IPS-NIHi11 (cell line): ENCODE data around the gene ZIC5.

ENCODE experiments used
- DNase-seq: peaks from one replicate; pipeline ENCODE4 v3.0.0; 2012; ENCODE audit warnings: mixed read lengths, low spot score

ZIC5 gene

DNA sequence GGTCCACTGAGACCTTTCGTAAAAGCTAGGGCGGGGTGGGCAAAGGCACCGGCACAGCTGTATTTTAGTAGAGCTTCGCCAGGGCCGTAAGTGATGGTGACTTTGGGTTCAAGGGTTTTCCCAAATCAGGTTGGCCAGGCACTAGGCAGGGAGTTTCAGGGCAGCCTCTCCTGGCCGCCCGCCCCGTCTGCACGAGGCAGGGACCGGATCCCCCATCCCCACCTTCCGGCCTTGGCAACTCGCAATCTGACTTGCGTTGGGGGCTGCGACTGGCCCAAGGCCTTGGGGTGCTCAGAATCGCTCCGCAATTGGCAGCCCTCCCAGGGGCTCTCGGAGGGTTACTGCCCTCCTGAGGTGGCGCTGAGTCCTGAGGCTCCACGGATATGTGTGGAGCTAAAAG lies 4.1 kb upstream of the ZIC5 start:
- no peak for DNase-seq

DNA sequence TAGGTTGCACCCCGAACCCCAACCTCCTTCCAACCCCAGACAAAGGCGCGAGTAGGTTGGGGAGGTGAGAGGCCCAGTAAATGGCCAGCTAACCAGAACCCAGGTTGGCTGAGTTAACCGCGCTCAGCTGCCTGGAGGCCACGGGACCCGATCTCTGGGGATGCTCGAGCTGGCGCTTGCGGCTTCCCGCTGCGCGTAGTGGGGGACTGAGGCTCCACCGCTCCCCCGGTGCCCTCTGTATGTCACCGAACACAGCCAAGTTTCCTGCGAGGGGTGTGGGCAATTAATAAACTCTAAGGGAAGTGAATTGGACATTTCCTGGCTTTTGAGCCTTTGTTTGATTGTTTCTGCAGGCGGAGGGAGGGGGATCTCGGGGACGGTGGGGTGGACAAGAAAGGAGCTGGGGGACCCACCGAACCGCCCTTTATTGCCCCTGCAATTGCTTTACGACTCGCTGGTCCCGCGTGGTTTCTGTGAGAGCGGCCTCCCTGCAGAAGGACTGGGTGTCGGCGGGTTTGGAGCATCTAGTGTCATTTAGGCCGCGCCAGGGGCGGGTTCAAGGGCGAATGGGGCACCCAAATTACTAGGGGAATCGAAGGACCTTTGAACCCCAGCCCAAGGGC lies 3.5 kb upstream of the ZIC5 start:
- no peak for DNase-seq

DNA sequence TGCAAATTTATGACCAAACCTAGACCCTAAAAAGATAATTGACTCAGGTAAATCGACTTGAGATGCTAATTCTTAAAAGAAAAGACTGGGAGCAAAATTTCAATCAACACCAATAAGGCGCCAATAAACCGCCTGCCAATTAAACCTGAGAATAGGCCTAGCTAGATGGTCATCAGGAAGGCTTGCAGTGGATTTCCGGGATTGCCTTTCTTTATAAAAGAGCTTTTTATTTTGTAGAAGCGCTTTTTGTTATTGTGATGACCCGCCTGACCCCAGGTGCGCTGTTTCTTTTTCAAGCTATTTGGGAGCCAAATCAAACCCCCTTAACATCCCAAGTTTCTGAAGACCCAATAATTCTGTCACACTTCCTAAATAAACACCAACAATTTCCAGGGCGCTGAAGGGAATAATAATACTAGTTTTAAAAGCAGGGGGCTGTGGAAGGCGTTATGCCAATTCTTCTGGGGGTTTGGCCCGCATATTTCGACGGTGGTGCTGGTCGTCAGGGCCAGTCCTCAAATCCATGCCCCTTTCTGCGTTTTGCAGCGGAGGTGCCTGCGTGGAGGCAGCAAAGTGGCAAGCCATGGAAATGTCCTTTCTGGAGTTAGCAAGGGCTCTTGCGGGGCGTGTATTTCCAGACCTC lies 2.9 kb upstream of the ZIC5 start:
- DNase-seq: no peak

DNA sequence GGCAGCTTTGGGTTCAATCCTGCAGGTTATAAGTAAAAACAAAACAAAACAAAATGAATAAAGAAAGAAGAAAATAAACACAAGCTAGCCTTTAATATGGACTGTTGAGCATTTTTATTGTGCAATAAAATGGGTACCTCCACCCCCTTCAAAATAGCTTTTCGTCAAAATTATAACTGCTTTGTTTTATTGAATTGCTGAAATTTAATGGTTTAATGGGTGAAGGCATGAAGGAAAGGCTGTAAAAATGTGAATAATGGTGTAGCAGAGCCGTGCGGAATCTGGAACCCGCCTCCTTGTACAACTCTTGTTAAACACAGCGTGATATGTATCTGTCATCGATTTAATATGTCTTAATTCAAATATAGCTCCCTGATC lies 2.2 kb upstream of the ZIC5 start:
- DNase-seq: no peak

DNA sequence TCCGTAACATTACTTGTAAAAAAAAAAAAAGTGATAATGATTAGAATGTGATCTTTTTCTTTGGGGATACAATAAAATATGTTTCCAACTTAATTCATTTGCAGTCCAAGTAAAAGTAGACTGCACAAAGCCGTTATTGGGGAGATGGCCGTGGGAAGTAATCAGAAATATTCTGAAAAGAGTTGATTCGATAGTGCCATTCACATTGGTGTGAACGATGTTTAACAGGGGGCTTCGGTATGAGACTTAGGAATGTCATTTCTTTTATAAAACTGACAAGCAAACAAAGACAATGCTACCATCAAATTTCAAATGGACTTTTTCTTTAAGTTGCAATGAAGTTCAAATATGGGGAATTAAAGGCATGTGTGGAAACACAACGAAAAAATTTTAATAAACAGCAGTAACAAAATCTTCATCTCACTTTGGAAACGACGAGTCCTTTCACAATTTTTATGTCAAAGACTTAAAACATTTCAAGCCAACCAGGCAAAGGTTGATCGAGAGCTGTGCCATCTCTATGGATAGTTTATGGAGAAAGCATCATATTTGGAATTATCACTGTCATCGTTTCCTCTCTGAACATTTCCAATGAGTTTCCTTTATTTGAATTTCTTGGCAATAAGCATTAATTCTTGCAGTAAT lies 1.7 kb upstream of the ZIC5 start:
- DNase-seq: no peak

DNA sequence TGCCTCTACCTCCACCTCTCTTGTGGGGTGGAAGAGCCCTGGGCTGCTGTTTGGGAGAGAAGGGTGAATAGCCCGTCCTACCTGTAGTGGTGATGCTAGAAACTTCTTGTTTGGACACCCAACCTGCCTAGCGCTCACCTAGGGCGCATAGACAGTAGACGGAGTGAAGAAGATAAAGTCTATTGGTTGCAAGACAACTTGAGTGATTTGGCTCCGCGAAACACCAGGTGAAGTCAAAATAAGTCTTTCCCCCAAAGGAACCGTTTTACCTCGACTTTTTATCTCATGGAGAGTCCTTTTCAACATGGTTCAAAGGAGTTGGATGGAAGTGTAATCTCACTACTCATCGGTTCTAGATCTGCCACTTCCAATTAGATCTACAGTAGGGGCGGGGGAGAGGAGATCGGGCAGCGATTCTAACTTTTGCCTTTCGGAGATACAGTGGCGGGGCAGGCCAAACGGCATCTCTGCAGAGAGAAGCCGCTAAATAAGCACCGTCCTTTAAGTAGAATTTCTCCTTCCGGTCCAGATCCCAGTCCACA lies 694 bp upstream of the ZIC5 start:
- no peak for DNase-seq

DNA sequence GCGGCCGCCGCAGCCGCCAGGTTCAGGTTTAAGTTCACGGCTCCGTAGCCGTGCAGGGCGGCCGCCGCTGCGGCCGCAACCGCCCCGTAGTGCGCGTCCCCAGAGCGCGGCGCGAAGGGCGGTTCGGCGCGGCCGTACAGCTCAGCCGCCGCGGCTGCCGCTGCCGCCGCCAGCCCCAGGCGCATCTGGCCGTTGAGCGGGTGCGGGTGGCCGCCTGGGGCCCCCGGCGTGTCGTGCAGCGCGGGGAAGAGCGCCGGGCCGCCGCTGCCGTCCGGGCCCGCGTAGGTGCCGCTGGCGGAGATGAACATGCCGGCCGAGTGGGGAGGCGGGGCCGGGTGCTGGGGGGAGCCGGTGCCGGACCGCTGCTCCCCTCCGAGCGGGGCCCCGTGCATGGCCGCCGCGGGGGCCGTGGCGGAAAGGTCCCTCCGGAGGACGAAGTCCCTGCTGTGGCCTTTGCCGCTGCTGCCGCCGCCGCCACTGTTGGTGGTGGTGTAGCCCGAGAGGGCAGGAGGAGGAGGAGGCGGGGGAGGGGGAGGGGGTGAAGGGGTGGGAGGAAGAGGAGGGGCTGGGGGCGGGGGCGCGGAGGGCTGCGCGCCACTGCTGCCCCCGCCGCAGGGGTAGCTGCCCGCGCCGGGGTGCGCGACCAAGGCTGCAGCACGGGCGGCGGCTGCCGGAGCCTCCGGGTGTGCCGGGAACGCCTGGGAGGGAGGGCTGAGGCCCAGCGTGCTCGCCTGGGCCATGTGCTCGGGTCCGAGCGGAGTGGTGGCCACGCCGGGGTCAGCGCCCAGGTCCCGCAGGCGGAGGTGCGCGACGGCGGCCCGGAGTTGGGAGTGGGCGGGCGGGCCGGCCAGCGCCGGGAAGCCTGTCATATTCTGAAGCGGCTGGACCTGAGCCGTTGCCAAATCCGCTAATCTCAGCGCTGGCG lies 654 bp downstream of the ZIC5 start:
- peak; percentile 64 for DNase-seq

DNA sequence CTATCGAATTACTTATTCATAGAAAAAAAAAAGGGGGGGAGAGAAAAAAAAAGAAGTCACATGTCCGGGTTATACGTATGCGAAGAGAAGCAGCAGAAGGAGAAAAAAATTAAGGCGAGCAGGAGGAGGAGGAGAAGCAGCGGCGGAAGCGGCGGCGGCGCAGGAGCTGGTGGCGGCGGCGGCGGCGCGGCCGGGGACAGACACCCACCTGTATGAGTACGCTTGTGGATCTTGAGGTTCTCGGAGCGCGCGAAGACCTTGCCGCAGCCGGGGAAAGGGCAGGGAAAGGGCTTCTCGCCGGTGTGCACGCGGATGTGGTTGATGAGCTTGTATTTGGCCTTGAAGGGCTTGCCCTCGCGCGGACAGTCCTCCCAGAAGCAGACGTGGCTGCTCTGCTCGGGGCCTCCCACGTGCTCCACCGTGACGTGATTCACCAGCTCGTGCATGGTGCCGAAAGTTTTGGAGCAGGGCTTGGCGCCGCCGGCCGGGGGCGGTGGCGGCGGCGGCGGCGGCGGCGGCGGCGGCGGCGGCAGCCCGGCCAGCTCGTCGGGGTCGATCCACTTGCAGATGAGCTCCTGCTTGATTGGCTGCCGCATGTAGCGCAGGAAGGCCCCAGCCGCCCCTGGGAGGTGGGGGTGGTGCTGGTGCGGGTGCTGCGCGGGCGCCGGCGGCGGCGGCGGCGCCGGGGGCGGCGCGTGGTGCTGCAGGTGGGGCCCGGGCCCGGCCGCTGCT lies 1.5 kb downstream of the ZIC5 start:
- peak; percentile 83 for DNase-seq

DNA sequence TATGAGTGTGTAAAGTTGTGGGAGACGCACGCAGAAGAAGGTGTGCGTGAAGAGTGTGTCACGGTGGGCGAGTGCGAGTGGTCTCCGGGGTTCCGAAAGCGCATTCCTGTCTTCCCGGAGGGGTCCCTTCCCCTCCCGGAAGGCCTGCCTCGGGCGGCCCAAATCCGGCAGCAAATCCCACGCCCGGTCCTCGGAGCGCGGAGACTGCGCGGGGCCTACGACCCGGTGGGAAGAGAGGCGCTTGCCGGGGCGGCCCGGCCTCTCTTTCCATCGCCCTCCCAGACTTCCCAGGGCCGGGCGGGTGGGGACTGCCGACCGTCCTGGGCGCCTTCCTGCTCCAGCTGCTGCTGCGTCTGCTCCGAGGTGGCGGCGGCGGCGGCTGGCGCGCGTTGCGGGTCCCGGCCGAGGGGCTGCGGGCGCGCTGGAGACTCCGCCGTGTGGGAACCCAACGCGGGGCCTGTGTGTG lies 2.1 kb downstream of the ZIC5 start:
- no peak for DNase-seq

DNA sequence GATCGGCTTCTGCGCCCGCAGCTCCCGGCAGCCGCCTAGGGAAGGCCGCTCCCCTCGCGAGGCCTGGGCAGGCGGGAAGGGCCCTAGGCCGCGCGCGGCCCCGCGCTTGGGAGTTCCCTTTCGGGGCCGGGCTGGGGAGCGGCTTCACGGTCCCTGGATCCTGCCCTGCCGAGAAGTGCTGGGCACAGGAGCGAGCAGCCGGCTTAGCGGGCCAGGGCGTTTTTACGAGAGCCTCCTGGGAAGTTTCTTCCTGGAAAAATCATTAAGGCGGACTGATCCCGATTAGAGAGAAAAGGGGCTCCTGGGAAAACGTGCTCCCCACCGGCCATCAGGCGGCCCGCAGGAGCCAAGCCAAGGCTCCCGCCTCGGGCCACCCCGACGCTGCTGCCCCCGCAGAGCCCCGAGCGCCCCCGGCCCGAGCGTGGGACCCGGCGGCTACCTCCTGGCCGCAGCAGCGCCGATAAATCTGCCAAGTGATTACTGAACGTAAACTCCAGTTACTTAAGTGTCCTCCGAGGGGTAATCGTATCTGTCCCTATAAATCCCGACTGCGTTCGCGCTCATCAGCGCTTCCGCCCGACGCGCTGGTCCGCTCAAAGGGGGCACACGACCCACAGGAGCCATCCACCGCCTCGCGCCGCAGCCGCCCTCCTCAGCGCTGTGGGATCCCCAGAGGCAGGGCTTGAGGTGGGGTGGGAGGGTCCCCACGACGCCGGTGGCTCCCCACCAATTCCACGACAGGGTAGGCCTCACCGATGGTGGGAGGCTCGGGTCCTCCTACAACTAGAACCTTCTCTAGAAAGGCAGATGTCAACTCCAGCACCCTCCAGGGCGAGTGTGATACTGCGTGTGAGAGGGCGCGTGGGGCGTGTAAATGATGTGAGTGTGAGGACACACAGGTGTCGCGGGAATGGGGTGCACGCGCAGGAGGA lies 2.8 kb downstream of the ZIC5 start:
- no peak for DNase-seq

DNA sequence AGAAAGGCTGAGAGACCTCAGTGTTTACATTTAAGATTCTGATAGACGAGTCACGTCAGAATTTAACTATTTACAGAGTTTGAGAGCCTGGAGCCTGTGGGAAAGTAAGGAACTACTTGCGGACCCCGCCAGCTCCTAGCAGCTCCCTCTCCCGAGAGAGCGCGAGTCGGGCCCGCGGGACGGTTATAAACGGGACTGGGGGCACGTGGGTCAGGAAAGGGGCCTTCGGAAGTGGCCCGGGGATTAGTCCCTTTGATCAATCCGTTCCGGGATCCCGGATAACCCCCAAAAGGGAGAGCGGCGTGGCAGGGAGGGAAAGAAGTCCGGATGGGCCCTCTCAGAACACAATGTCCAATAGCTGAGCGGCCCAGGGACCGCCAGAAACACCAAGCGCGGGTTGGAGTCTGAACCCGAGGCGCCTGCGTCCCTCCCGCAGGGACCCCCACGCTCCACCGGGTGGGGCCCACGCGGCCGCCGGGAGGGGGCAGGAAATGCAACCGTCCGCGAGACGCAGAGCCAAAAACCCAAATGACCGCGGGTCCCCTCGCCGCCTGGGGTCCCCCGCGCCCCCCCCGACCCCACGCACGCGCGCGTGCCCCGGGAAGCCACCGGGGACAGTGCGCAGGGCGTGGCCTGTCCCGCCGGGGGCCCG lies 3.6 kb downstream of the ZIC5 start:
- DNase-seq: no peak

DNA sequence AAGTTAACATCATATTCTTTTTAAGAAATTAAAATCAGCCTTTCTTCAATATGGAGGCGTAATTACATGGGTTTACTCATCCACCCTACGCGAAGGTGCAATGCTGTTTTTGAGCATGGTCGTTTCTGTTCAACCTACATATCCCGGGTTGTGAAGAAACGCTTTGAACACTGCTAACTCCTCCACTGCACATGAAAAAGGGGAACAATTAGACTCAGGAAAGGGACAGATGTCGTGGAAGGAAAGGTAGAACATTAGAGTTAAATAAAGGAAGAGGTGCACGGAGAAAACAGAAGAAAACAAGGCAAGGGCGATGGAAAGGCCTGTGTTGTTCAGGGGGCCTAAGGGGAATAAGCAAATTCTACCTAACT lies 4.1 kb downstream of the ZIC5 start:
- no peak for DNase-seq

DNA sequence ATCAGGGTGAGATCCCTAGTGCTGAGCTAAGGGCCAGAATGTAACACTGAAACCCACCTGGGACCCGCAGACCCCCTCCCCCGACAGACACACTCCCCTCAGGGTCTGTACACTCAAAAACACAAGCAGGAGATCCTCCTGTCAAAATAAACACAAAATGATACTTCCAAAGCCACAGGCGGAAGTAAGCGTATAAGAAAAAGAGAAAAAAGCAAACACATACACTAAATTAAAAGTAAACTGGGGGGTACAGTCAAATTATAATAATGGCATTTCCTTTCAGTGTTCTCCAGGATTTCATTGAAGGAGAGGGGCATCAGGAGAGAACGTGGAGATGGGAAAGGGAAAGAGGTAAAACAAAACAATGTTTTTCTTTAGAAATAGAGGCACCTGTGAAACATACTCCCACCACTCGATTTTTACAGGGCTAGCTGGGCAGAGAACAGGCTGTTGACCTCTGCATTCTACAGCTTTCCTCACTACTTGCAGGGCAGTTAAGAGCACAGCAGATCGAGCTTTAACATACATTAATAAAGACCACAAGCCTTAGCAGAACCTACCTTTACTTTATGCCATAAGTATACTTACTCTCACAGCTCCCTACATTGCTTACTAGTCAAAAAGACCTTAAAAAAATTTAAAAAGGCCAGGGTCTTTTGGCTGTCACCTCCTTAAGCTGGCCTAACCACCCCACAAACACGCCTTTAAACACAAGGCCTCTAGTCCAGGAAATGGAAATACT lies 5.3 kb downstream of the ZIC5 start:
- DNase-seq: no peak

DNA sequence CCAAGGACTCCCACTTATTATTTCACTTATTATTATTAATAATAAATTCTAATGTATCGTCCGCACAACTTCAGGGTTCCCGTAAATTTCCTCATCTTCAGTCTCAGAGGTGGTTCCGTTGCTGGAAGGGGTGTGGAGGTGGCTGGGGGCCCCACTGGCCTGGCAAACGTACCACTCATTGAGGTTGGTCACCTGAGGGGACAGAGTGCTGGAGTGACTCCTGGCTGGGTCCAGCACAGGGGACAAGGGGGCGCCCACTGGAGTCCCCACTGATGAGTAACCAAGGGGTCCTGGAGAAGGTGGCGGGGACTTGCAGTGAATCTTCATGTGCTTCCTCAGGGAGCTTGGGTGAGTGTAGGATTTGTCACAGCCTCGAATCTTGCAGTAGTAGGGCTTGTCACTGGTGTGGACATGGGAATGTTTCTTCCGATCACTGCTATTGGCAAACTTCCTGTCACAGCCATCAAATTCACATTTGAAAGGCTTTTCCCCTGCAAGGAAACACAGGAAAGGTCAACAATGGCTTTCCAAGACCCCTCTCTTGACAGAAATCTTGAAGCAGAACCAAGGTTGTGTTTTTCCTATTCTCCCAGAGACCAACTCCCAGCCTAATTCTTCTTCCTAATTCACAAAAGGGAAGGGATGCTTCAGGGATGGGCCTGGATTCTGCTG lies 6.1 kb downstream of the ZIC5 start:
- no peak for DNase-seq

DNA sequence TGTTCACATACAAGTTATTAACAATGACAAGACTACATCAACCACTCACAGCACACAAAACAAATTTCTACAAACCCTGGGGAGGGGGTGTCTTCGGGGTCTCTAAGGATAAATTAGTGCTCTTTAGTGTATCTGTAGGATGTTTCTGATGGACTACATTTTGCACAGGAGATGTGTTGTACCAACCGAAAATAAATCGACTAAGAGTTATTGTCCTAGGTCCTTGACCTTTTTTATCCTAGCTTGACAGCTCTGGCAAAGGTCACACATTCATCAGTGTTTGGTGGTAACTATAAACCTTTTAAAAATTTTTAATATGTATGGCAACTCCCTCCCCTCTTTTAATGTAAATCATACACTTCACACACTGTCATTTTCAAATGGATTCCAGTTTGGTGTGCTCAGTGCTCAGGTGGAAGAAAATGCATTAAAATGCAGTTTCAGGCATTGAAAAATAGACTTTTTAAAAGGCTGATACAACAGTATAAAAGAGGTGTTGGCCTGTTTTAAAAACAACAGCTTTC lies 7.7 kb downstream of the ZIC5 start:
- DNase-seq: no peak

DNA sequence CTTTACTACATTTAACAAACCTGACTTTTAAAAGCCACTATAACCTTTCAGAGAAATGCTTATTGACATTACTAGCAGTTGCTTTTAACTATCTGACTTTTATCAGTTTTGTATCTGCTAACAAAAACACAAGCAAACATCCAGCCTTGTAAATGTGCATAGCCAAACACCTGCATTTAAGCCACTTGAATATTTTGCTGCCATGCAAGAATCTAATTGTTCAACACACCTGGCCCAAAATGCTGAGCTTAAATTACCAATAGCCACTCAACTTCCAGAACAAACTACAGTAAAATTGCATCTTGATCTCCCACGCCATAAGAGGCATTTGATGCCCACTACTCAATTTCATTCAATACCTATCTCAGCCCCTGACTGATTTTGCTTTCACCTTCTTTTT lies 9.3 kb downstream of the ZIC5 start:
- DNase-seq: no peak

DNA sequence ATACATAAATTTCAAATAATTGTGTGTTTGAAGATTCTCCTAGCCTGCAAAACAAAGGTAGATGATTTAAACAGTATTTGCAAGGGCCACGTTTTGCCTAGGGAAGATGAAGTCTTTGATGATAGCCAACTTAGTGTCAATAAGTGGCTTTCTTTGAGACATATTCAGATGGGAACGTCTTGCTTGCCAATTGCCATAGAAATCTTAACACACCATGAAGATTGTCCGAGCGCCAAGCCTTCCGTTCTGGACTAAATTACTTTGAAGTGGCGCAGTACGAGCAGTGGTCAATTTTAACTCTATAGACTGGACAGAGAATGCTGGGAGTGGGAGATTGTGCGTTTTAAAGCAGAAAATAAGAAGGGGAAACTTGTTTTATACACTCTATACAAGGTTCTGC lies 9.9 kb downstream of the ZIC5 start:
- no peak for DNase-seq

DNA sequence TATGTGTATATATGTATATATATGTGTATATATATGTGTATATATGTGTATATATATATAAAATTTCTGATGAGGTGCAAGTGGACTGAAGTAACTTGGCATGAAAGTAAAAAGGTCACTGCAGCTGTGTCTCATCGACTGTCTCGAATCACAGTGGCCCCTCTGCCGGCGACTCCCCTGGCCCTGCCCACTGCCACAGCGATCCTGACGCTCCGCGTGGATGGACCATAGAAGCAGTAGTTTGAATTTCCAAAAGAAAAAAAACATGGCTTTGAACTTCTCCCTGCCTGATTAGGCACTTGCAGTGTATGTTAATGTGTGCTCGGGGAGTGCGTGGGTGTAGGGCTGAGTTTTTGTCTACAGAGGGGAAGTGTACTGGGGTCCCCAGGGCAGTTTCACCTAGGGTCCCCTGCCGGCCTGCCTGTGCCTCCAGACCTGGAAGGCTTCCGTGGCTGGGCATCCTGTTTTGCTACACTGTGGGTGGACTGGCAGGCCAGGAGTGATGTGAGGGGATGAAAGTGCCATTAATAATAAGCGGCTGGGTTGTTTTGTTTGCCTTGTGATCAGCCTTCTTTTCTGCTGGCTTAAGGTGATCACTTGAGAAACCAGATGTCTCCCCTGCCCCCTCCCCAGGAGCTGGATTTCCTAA lies 10.8 kb downstream of the ZIC5 start:
- no peak for DNase-seq
